COLO829 (cell line): ENCODE measurements around the gene ZMYND15.
"Not testable (repeated sequence)": the region's sequence is repeated elsewhere in the genome, so short reads cannot be mapped to it uniquely, and the experiment has no call there.

Source experiments
- DNase-seq: peaks from one replicate; pipeline ENCODE4 v3.0.0; 2012; ENCODE audit warnings: low spot score

Gene ZMYND15

GRCh38 chr17:4739122-4740024 is at the start of gene ZMYND15, which contains the start of gene CXCL16:
ZMYND15 (plus strand) TSS chr17:4739833; CDS start chr17:4740549, 716 bp downstream.
CXCL16 (minus strand) TSS chr17:4739928; CDS start chr17:4739339, 589 bp downstream.
- peak; percentile 27 for DNase-seq

GRCh38 chr17:4689872-4690271 is 49.8 kb upstream of the ZMYND15 start:
- DNase-seq = not testable (repeated sequence)

GRCh38 chr17:4690745-4691144 is 48.9 kb upstream of the ZMYND15 start:
- no peak for DNase-seq

GRCh38 chr17:4691686-4692085 is 47.9 kb upstream of the ZMYND15 start:
- no peak for DNase-seq

GRCh38 chr17:4693416-4693815 is 46.2 kb upstream of the ZMYND15 start:
- no peak for DNase-seq

- no peak for DNase-seq
Observed at GRCh38 chr17:4696437-4696805, 43.2 kb upstream of the ZMYND15 start.

GRCh38 chr17:4699401-4700056 is 40.1 kb upstream of the ZMYND15 start:
- not testable (repeated sequence) for DNase-seq

- no peak for DNase-seq
Observed at GRCh38 chr17:4701116-4701515, 38.5 kb upstream of the ZMYND15 start.

GRCh38 chr17:4703330-4703691 is 36.3 kb upstream of the ZMYND15 start:
- DNase-seq = no peak

GRCh38 chr17:4704574-4704907 is 35.1 kb upstream of the ZMYND15 start:
- not testable (repeated sequence) for DNase-seq

GRCh38 chr17:4704991-4705390 is 34.6 kb upstream of the ZMYND15 start:
- DNase-seq = no peak

GRCh38 chr17:4706121-4706520 is 33.5 kb upstream of the ZMYND15 start:
- no peak for DNase-seq

- DNase-seq = no peak
Observed at GRCh38 chr17:4708436-4708835, 31.2 kb upstream of the ZMYND15 start.

GRCh38 chr17:4709794-4710692 is 29.6 kb upstream of the ZMYND15 start, which contains the start of gene ARRB2:
ARRB2 (plus strand) TSS chr17:4710632; CDS start chr17:4710722, 90 bp downstream.
- DNase-seq = peak; percentile 92

- DNase-seq = no peak
Observed at GRCh38 chr17:4710693-4711634, 28.7 kb upstream of the ZMYND15 start.

GRCh38 chr17:4711661-4712181 is 27.9 kb upstream of the ZMYND15 start:
- DNase-seq = no peak

GRCh38 chr17:4712526-4712925 is 27.1 kb upstream of the ZMYND15 start:
- DNase-seq = no peak

GRCh38 chr17:4714340-4715062 is 25.1 kb upstream of the ZMYND15 start:
- not testable (repeated sequence) for DNase-seq

GRCh38 chr17:4715063-4715744 is 24.4 kb upstream of the ZMYND15 start:
- DNase-seq = no peak

- no peak for DNase-seq
Observed at GRCh38 chr17:4716081-4716480, 23.6 kb upstream of the ZMYND15 start.
